Keratinocyte (primary cell): ENCODE data around the gene TBC1D8. TPM values are rescaled to one million over a fixed set of nuclear protein-coding genes. Genes with fewer than 3 reads are reported as not detected.

Experiments
- DNase-seq: peaks from one replicate; pipeline ENCODE4 v3.0.0-alpha.2; 2011; ENCODE audit warnings: low read depth, missing footprints, low spot score
- FAIRE-seq: peaks from 2 replicates; lab custom pipeline; 2011; peaks lifted over from hg19 to GRCh38; lab: Jason Lieb, UNC
- H2AFZ ChIP-seq: 2 replicates; pipeline ENCODE4 v1.6.0; 2012; ENCODE audit warnings: low read length, control low read depth, inconsistent platforms; ENCODE audit not compliant: control insufficient read depth
- H3K27ac ChIP-seq: 2 replicates; pipeline ENCODE4 v1.5.1; 2011; ENCODE audit warnings: low read length; ENCODE audit not compliant: control insufficient read depth, insufficient read depth
- H3K27me3 ChIP-seq: 3 replicates; pipeline ENCODE4 v1.6.0; 2011; ENCODE audit warnings: low read length; ENCODE audit not compliant: control insufficient read depth, insufficient read depth; ENCODE audit errors: extremely low read depth
- H3K36me3 ChIP-seq, 2 experiments: 2 replicates in 1 of 2; 3 replicates in 1 of 2; pipeline ENCODE4 v1.5.1; 2011; ENCODE audit warnings: low read length in 2 of 2, mild to moderate bottlenecking in 1 of 2; ENCODE audit not compliant: control insufficient read depth in 2 of 2, insufficient read depth in 2 of 2; ENCODE audit errors: extremely low read depth in 1 of 2
- H3K4me1 ChIP-seq: 3 replicates; pipeline ENCODE4 v1.5.1; 2011; ENCODE audit warnings: low read length; ENCODE audit not compliant: control insufficient read depth, insufficient read depth; ENCODE audit errors: extremely low read depth
- H3K4me2 ChIP-seq: 3 replicates; pipeline ENCODE4 v1.6.0; 2011; ENCODE audit warnings: low read depth, low read length; ENCODE audit not compliant: control insufficient read depth, insufficient read depth; ENCODE audit errors: extremely low read depth
- H3K4me3 ChIP-seq, 3 experiments: fragments of 200-600 bp in 1 of 3; sonication (generic) in 1 of 3; 2 replicates in 2 of 3; 3 replicates in 1 of 3; pipeline ENCODE4 v1.5.1; 2011 to 2016; ENCODE audit warnings: low read length in 3 of 3, mild to moderate bottlenecking in 3 of 3, control low read depth in 2 of 3, inconsistent platforms in 1 of 3, low read depth in 1 of 3, mixed read lengths in 1 of 3, mixed run types in 1 of 3, moderate library complexity in 1 of 3; ENCODE audit not compliant: control insufficient read depth in 2 of 3, insufficient read depth in 2 of 3; ENCODE audit errors: extremely low read depth in 1 of 3
- H3K79me2 ChIP-seq: 2 replicates; pipeline ENCODE4 v1.6.0; 2012; ENCODE audit warnings: low read length; ENCODE audit not compliant: control insufficient read depth, insufficient read depth
- H3K9ac ChIP-seq: 3 replicates; pipeline ENCODE4 v1.6.0; 2011; ENCODE audit warnings: low read length; ENCODE audit not compliant: control insufficient read depth, insufficient read depth; ENCODE audit errors: extremely low read depth
- H3K9me1 ChIP-seq: 3 replicates; pipeline ENCODE4 v1.6.0; 2011; ENCODE audit warnings: low read length; ENCODE audit not compliant: control insufficient read depth, insufficient read depth; ENCODE audit errors: extremely low read depth
- H3K9me3 ChIP-seq: 2 replicates; pipeline ENCODE4 v1.5.1; 2012; ENCODE audit warnings: low read depth, low read length; ENCODE audit not compliant: control insufficient read depth
- H4K20me1 ChIP-seq: 3 replicates; pipeline ENCODE4 v1.6.0; 2011; ENCODE audit warnings: low read length; ENCODE audit not compliant: control insufficient read depth, insufficient read depth; ENCODE audit errors: extremely low read depth
- EZH2 ChIP-seq: IDR thresholded peaks from one replicate; pipeline ENCODE4 v1.6.1; 2012; ENCODE audit warnings: inconsistent platforms, mild to moderate bottlenecking, low read length, moderate library complexity
- dilution Hi-C: fragments of 300-500 bp; cut with MboI; formaldehyde crosslinking; loops from one replicate; pipeline ENCODE4 v1.7.0; 2020; ENCODE audit warnings: low sequenced_read_pairs; ENCODE audit not compliant: extremely low pct_ligation_motif_present
- polyA plus RNA-seq, 5 experiments: library from polyadenylated mRNA; depleted of rRNA in 3 of 5; stranded (reverse) in 3 of 5; stranded (forward) in 1 of 5; unstranded in 1 of 5; fragments of >200 nt; gene quantifications; 1 replicate in 1 of 5; 2 replicates in 3 of 5; 3 replicates in 1 of 5; pipeline versions ENCODE4 v1.2.1 to v1.2.3, GENCODE V29; 2011 to 2012; ENCODE audit warnings: missing spikeins in 2 of 5, low read depth in 1 of 5, low replicate concordance in 1 of 5
- TF ChIP-seq, protein P1 (sequence below), 3 experiments: IDR thresholded peaks in 1 of 3; conservative IDR thresholded peaks in 1 of 3; optimal IDR thresholded peaks in 1 of 3; 2 replicates in 2 of 3; 3 replicates in 1 of 3; pipeline versions ENCODE3 to v1.5.1; 2011; ENCODE audit warnings: low read length in 3 of 3, mild to moderate bottlenecking in 3 of 3, moderate library complexity in 2 of 3, control low read depth in 1 of 3, inconsistent platforms in 1 of 3; ENCODE audit not compliant: insufficient read depth in 2 of 3; ENCODE audit errors: extremely low read depth in 1 of 3

Gene TBC1D8
- polyA plus RNA-seq, 1 donor (not counting 4 experiments of a cell fraction or from before 2014, with no cell fraction given), result 13.8 TPM

DNA sequence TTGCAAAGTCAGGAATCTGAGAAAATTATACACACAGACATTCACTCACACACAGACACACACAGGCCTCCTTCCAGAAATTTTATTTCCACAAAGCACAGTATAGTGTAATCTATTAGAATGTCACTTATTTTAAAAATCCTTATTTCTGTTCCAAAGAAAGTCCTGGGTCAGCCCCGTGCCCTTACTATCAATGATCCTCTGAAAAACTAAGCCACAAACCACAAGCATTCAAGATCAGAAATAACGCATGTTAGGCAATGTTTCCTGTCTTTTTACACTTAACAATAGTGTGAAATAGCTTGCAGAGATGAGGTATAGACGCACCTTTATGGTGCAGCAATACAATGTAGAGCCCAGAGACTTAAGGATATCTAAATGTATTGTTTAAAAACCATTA, 25.8 kb downstream of the TBC1D8 start:
- dilution Hi-C loops, result no loop called here
- DNase-seq (no peak), FAIRE-seq (no peak)
- H3K79me2 ChIP-seq, result peaks cover 40% of the 10 kb centered on the region
- H3K9me1 ChIP-seq, result no peaks in the 10 kb centered on the region
- peaks cover 0 to 2% of the 10 kb centered on the region in 2 experiments for H3K36me3 ChIP-seq
- no peak overlapping the region for H2AFZ ChIP-seq
- TF ChIP-seq, protein P1, sequence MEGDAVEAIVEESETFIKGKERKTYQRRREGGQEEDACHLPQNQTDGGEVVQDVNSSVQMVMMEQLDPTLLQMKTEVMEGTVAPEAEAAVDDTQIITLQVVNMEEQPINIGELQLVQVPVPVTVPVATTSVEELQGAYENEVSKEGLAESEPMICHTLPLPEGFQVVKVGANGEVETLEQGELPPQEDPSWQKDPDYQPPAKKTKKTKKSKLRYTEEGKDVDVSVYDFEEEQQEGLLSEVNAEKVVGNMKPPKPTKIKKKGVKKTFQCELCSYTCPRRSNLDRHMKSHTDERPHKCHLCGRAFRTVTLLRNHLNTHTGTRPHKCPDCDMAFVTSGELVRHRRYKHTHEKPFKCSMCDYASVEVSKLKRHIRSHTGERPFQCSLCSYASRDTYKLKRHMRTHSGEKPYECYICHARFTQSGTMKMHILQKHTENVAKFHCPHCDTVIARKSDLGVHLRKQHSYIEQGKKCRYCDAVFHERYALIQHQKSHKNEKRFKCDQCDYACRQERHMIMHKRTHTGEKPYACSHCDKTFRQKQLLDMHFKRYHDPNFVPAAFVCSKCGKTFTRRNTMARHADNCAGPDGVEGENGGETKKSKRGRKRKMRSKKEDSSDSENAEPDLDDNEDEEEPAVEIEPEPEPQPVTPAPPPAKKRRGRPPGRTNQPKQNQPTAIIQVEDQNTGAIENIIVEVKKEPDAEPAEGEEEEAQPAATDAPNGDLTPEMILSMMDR (optimal IDR thresholded peaks at IDR 0.05 in 1 of 3, IDR thresholded peaks at IDR 0.05 in 1 of 3, conservative IDR thresholded peaks at IDR 0.05 in 1 of 3; ENCODE audit: extremely low read depth in 1 of 3, insufficient read depth in 2 of 3, low read length in 3 of 3), result no peak
- no peak for TF ChIP-seq EZH2
- no peak overlapping the region for H3K4me3 ChIP-seq
- no peaks in the 10 kb centered on the region for H3K27me3 ChIP-seq
- H3K9ac ChIP-seq, result peak overlapping the region; percentile 45
- peaks cover 63% of the 10 kb centered on the region for H3K4me1 ChIP-seq
- no peaks in the 10 kb centered on the region for H4K20me1 ChIP-seq
- H3K27ac ChIP-seq, result peak overlapping the region; percentile 90
- H3K4me2 ChIP-seq, result peak overlapping the region; percentile 90
- H3K9me3 ChIP-seq, result no peaks in the 10 kb centered on the region

DNA sequence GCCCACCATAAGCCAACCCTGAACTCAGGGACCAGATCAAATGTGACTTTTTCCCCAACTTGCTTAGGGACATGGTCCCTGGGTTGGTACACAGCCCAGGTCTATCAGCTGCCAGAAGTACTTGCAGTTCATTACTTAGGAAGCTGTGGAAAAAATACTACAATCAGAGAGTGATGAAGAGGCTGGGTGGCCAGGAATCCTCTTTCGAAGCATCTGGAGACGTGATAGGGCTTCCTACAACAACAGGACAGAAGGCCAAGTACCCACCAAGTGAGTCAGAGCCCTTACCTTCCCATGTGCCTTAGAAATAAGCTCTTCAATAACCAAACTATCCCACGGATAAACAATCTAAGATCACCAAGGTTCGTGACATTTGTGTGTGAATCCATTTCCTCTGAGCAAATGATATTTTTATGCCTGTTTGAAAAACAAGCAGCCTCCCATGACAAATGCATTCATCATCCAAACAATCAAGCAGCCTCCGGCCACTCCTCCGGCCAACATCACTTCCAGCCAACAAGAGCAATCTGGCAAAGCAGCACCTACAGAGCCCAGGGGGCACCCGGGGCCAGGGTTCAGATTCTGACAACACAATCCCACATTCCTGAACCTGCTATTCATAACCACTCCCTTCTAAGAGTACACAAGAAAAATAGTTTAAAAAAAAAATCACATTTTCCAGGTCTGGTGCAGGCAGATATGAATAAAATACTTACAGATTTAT, 26.4 kb downstream of the TBC1D8 start:
- Histone ChIP-seq H3K27me3 (no peaks in the 10 kb centered on the region), H2AFZ (no peak overlapping the region), H4K20me1 (no peaks in the 10 kb centered on the region), H3K9me3 (no peaks in the 10 kb centered on the region), H3K9ac (peak overlapping the region; percentile 74), H3K27ac (peak overlapping the region; percentile 90), H3K4me1 (peaks cover 69% of the 10 kb centered on the region), H3K36me3 (peaks cover 0 to 2% of the 10 kb centered on the region in 2 experiments), H3K9me1 (no peaks in the 10 kb centered on the region), H3K79me2 (peaks cover 38% of the 10 kb centered on the region), H3K4me2 (peak overlapping the region; percentile 90), H3K4me3 (peak overlapping the region in 2 of 3 experiments; percentile 34 to 47)
- dilution Hi-C loops, result no loop called here
- FAIRE-seq (peak; percentile 61), DNase-seq (peak; percentile 90)
- no peak for TF ChIP-seq EZH2
- TF ChIP-seq, protein P1 (optimal IDR thresholded peaks at IDR 0.05 in 1 of 3, IDR thresholded peaks at IDR 0.05 in 1 of 3, conservative IDR thresholded peaks at IDR 0.05 in 1 of 3; ENCODE audit: extremely low read depth in 1 of 3, insufficient read depth in 2 of 3, low read length in 3 of 3), result no peak
